GM18498 (cell line): ENCODE measurements around the gene ANGPTL2.
"Not testable (repeated sequence)": the region's sequence is repeated elsewhere in the genome, so short reads cannot be mapped to it uniquely, and the experiment has no call there.

Experiments used
- ATAC-seq: cut with Tn5 transposase; IDR thresholded peaks from one replicate; pipeline ENCODE4 v1.9.1; 2021; ENCODE audit warnings: mild to moderate bottlenecking, moderate library complexity; ENCODE audit not compliant: unreplicated experiment

ANGPTL2 gene

GRCh38 chr9:127122176-127123063, at the start of gene ANGPTL2:
ANGPTL2 (minus strand) TSS chr9:127122635; CDS start chr9:127108731, 13,904 bp downstream.
- peak; percentile 53 for ATAC-seq

GRCh38 chr9:127171348-127171747, 48.9 kb upstream of the ANGPTL2 start:
- not testable (repeated sequence) for ATAC-seq

- no peak for ATAC-seq
Measured at GRCh38 chr9:127170652-127171051, 48.2 kb upstream of the ANGPTL2 start.

GRCh38 chr9:127170103-127170502, 47.7 kb upstream of the ANGPTL2 start:
- no peak for ATAC-seq

GRCh38 chr9:127169575-127169883, 47.1 kb upstream of the ANGPTL2 start:
- ATAC-seq = no peak

GRCh38 chr9:127168756-127169574, 46.5 kb upstream of the ANGPTL2 start:
- no peak for ATAC-seq

GRCh38 chr9:127167560-127168326, 45.3 kb upstream of the ANGPTL2 start:
- no peak for ATAC-seq

- ATAC-seq = peak; percentile 81
Measured at GRCh38 chr9:127166651-127167524, 44.5 kb upstream of the ANGPTL2 start.

- ATAC-seq = no peak
Measured at GRCh38 chr9:127166111-127166510, 43.7 kb upstream of the ANGPTL2 start.

- no peak for ATAC-seq
Measured at GRCh38 chr9:127165116-127165515, 42.7 kb upstream of the ANGPTL2 start.

GRCh38 chr9:127163409-127163808, 41.0 kb upstream of the ANGPTL2 start:
- ATAC-seq = no peak

- no peak for ATAC-seq
Measured at GRCh38 chr9:127162864-127163365, 40.5 kb upstream of the ANGPTL2 start.

GRCh38 chr9:127162046-127162863, 39.8 kb upstream of the ANGPTL2 start:
- no peak for ATAC-seq

- no peak for ATAC-seq
Measured at GRCh38 chr9:127161081-127161624, 38.7 kb upstream of the ANGPTL2 start.

GRCh38 chr9:127159949-127160610, 37.6 kb upstream of the ANGPTL2 start:
- no peak for ATAC-seq

- no peak for ATAC-seq
Measured at GRCh38 chr9:127159325-127159801, 36.9 kb upstream of the ANGPTL2 start.

- no peak for ATAC-seq
Measured at GRCh38 chr9:127158786-127159324, 36.4 kb upstream of the ANGPTL2 start.
